SK-N-SH treated with all-trans-retinoic acid at 6 μM for 48 hours (cell line): ENCODE results near the gene TMEM182.

Source experiments
- ARNTL ChIP-seq: fragments of 450-650 bp; formaldehyde crosslinking; IDR thresholded peaks from 2 replicates; pipeline ENCODE4 v1.5.0; 2020; ENCODE audit warnings: low read depth, mild to moderate bottlenecking, moderate library complexity, borderline replicate concordance
- ISL1 ChIP-seq: fragments of 250-450 bp; sonication (Bioruptor Pico); IDR thresholded peaks from 2 replicates; pipeline ENCODE4 v2.1.2; 2022; ENCODE audit warnings: mild to moderate bottlenecking, moderate library complexity
- PATZ1 ChIP-seq: fragments of 250-450 bp; sonication (Bioruptor Pico); IDR thresholded peaks from 2 replicates; pipeline ENCODE4 v1.8.0; 2020; ENCODE audit warnings: mild to moderate bottlenecking, moderate library complexity, borderline replicate concordance
- PPARA ChIP-seq: fragments of 250-450 bp; sonication (Bioruptor Pico); IDR thresholded peaks from 2 replicates; pipeline ENCODE4 v1.5.0; 2020; ENCODE audit warnings: mild to moderate bottlenecking, borderline replicate concordance
- RARB ChIP-seq: fragments of 250-450 bp; sonication (Bioruptor Pico); IDR thresholded peaks from 2 replicates; pipeline ENCODE4 v1.8.0; 2021; ENCODE audit warnings: mild to moderate bottlenecking, moderate library complexity
- SNAI2 ChIP-seq: fragments of 250-450 bp; sonication (Bioruptor Pico); IDR thresholded peaks from 2 replicates; pipeline ENCODE4 v1.5.0; 2020; ENCODE audit warnings: mild to moderate bottlenecking, moderate library complexity
- TOX ChIP-seq: fragments of 250-450 bp; sonication (Bioruptor Pico); IDR thresholded peaks from 2 replicates; pipeline ENCODE4 v1.8.0; 2021; ENCODE audit warnings: mild to moderate bottlenecking, moderate library complexity, borderline replicate concordance
- ZC3H10 ChIP-seq: fragments of 250-450 bp; sonication (Bioruptor Pico); IDR thresholded peaks from 2 replicates; pipeline ENCODE4 v1.5.1; 2021; ENCODE audit warnings: mild to moderate bottlenecking, moderate library complexity
- ZFP3 ChIP-seq: fragments of 250-450 bp; sonication (Bioruptor Pico); IDR thresholded peaks from 2 replicates; pipeline ENCODE4 v1.5.0; 2020; ENCODE audit warnings: mild to moderate bottlenecking, moderate library complexity
- ZFP30 ChIP-seq: fragments of 450-650 bp; formaldehyde crosslinking; IDR thresholded peaks from 2 replicates; pipeline ENCODE4 v1.5.0; 2022; ENCODE audit warnings: mild to moderate bottlenecking, moderate library complexity
- ZNF565 ChIP-seq: fragments of 450-650 bp; formaldehyde crosslinking; conservative IDR thresholded peaks from 2 replicates; pipeline ENCODE4 v1.5.0; 2020; ENCODE audit warnings: low read depth, mild to moderate bottlenecking, moderate library complexity
- ZNF8 ChIP-seq: fragments of 450-650 bp; formaldehyde crosslinking; IDR thresholded peaks from 2 replicates; pipeline ENCODE4 v1.5.0; 2020; ENCODE audit warnings: mild to moderate bottlenecking, moderate library complexity
- TF ChIP-seq, protein P1 (sequence below): fragments of 250-450 bp; sonication (Bioruptor Pico); IDR thresholded peaks from 2 replicates; pipeline ENCODE4 v1.5.0; 2020; ENCODE audit warnings: mild to moderate bottlenecking, moderate library complexity

GRCh38 chr2:102795641-102796040 is 33.8 kb downstream of the TMEM182 start:
- TF ChIP-seq PATZ1 (CRISPR knock-in tag), result no peak
- TF ChIP-seq PPARA (CRISPR knock-in tag), result no peak
- TF ChIP-seq ZFP3 (CRISPR knock-in tag), result no peak
- TF ChIP-seq, protein P1, sequence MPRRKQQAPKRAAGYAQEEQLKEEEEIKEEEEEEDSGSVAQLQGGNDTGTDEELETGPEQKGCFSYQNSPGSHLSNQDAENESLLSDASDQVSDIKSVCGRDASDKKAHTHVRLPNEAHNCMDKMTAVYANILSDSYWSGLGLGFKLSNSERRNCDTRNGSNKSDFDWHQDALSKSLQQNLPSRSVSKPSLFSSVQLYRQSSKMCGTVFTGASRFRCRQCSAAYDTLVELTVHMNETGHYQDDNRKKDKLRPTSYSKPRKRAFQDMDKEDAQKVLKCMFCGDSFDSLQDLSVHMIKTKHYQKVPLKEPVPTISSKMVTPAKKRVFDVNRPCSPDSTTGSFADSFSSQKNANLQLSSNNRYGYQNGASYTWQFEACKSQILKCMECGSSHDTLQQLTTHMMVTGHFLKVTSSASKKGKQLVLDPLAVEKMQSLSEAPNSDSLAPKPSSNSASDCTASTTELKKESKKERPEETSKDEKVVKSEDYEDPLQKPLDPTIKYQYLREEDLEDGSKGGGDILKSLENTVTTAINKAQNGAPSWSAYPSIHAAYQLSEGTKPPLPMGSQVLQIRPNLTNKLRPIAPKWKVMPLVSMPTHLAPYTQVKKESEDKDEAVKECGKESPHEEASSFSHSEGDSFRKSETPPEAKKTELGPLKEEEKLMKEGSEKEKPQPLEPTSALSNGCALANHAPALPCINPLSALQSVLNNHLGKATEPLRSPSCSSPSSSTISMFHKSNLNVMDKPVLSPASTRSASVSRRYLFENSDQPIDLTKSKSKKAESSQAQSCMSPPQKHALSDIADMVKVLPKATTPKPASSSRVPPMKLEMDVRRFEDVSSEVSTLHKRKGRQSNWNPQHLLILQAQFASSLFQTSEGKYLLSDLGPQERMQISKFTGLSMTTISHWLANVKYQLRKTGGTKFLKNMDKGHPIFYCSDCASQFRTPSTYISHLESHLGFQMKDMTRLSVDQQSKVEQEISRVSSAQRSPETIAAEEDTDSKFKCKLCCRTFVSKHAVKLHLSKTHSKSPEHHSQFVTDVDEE (CRISPR knock-in tag), result no peak
- no peak for TF ChIP-seq RARB (CRISPR knock-in tag)
- TF ChIP-seq ARNTL, result no peak
- no peak for TF ChIP-seq TOX (CRISPR knock-in tag)
- no peak for TF ChIP-seq ZC3H10 (CRISPR knock-in tag)
- TF ChIP-seq SNAI2 (CRISPR knock-in tag), result no peak
- TF ChIP-seq ISL1, result no peak
- TF ChIP-seq ZFP30, result no peak
- TF ChIP-seq ZNF565 (CRISPR knock-in tag), result no peak
- no peak for TF ChIP-seq ZNF8
